Stimulated activated CD4-positive, alpha-beta T cell treated with anti-CD3 and anti-CD28 coated beads, Interleukin-1b, Interleukin-23, amount 100 ng/mL, for 48 hours (primary cell): ENCODE results near the gene URB2.
"Not testable (repeated sequence)": the region's sequence is repeated elsewhere in the genome, so short reads cannot be mapped to it uniquely, and the experiment has no call there.

Experiments
- DNase-seq: peaks from one replicate; pipeline ENCODE4 v3.0.0-alpha.2; 2020

Gene URB2

DNA sequence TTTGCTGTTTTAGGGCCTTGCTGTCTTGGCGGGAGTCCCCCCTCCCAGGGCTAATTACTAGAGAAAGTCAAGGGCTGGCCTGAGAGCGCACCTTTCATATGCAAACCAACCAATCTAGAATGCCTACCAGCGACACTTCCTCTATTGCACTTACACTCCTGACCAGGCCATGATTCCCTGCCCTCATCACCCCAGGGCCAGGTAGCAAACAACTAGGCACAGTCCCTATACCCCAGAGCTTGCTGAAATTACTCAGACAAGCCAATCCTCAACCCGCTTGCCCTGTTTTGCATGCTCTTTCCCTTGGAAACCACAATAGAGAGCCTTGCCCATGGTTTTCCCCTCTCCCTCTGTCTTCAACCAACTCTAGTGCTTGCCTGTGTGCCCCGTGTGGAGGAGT is 70.3 kb downstream of the URB2 start:
- DNase-seq: no peak

DNA sequence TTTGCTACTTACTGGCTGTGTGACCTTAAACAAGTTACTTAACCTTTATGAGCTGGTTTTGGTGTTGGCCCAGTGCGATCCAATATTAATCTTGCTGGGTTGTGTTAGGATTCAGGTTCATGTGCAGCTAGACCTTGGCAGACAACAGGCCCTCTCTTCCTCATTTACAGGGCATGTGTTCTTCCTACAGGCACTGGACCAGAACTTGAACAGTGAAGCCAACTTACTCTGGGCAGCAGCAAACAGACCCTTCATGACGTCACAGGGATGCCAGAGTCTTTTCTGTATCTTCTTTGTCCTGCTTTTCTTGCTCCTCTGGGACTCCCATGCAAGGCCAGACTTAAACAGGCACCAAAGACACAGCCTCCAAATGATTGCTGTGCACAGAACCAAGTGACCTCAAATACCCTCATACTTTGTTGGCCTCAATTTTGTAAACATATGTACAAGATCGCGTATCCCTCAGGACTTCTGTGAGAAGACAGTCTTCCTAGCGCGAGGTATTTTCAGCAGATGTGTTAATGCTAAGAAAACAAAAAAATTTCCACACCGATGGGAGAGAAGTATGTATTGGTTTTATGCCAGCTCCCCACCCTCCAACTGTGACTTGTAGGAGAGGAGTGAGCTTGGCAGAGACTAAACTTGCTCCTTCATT is 73.7 kb downstream of the URB2 start:
- DNase-seq: no peak

DNA sequence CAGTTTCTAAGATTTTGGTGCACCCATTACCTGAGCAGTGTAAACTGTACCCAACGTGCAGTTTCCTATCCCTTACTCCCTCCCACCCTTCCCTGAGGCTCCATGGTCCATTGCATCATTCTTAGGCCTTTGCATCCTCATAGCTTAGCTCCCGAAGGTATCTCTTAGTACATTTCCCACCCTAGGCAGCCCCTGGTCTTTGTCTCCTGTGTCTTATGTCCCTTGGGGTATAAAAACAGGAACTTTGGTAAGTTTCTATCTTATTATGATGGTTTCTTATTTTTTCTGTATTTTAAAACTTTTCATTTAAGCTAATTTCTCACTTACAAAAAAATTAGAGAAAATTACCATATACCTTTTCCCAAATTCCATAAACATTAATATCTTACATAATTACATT is 78.1 kb downstream of the URB2 start:
- DNase-seq: no peak

DNA sequence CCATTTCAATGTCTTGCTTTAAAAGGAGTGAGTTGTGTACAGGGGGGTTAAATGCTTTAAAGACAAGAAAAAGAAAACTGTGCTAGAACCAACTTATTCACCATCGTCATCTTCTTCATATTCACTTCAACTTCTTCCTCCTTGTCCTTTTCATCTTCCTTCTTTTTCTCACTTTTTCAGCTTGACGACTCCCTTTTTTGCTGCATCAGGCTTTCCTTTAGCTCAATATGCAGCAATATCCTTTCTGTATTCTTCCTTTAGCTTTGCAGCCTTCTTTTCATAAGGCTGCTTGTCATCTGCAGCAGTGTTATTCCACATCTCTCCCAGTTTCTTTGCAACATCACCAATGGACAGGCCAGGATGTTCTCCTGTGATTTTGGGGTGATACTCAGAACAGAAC is 79.1 kb downstream of the URB2 start:
- not testable (repeated sequence) for DNase-seq

DNA sequence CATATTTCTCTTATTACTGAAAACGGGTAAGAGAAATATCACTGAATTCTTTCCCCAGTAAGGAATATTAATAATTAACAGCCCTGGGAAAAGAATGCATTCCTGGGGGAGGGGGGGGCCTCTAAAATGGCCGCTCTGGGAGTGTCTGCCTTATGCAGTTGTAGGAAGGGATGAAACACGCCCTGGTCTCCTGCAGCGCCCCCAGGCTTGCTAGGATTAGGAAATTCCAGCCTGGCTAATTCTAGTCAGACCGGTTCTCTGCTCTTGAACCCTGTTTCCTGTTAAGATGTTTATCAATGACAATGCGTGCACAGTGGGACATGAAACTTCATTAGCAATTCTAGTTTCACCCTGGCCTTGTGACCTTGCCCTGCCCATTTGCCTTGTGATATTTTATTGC is 81.1 kb downstream of the URB2 start:
- not testable (repeated sequence) for DNase-seq

- DNase-seq: no peak
These were observed 83.5 kb downstream of the URB2 start for GRCh38 chr1:229709500-229710013.
